ENCODE measurements around the gene VAV2.
A peak's percentile ranks its signal among the peaks of the same experiment; 100 is the strongest.
"Not testable (repeated sequence)": the region's sequence is repeated elsewhere in the genome, so short reads cannot be mapped to it uniquely, and the experiment has no call there.

Gene VAV2

GRCh38 chr9:133927041-133927440, 65.1 kb downstream of the VAV2 start:
- DNase-seq (ENCODE audit: extremely low spot score, insufficient read length, low read depth) (no peak), FAIRE-seq (peak; percentile 85)

- no peak for DNase-seq (ENCODE audit: extremely low spot score, insufficient read length, low read depth)
- no peak for FAIRE-seq
Measured at GRCh38 chr9:133926165-133926856, 65.8 kb downstream of the VAV2 start.

- FAIRE-seq (no peak), DNase-seq (ENCODE audit: extremely low spot score, insufficient read length, low read depth) (no peak)
Measured at GRCh38 chr9:133924453-133924852, 67.7 kb downstream of the VAV2 start.

- not testable (repeated sequence) for FAIRE-seq; DNase-seq (ENCODE audit: extremely low spot score, insufficient read length, low read depth)
Measured at GRCh38 chr9:133923608-133924007, 68.5 kb downstream of the VAV2 start.

GRCh38 chr9:133921866-133922265, 70.3 kb downstream of the VAV2 start:
- FAIRE-seq: no peak
- DNase-seq (ENCODE audit: extremely low spot score, insufficient read length, low read depth): no peak

- DNase-seq (ENCODE audit: extremely low spot score, insufficient read length, low read depth): no peak
- no peak for FAIRE-seq
Measured at GRCh38 chr9:133920471-133920870, 71.7 kb downstream of the VAV2 start.

- DNase-seq (ENCODE audit: extremely low spot score, insufficient read length, low read depth): no peak
- FAIRE-seq: no peak
Measured at GRCh38 chr9:133919253-133920115, 72.6 kb downstream of the VAV2 start.

- no peak for FAIRE-seq
- DNase-seq (ENCODE audit: extremely low spot score, insufficient read length, low read depth): no peak
Measured at GRCh38 chr9:133918111-133918813, 73.9 kb downstream of the VAV2 start.

GRCh38 chr9:133917375-133917774, 74.7 kb downstream of the VAV2 start:
- FAIRE-seq (no peak), DNase-seq (ENCODE audit: extremely low spot score, insufficient read length, low read depth) (no peak)

- FAIRE-seq: no peak
- DNase-seq (ENCODE audit: extremely low spot score, insufficient read length, low read depth): no peak
Measured at GRCh38 chr9:133916159-133916541, 76.0 kb downstream of the VAV2 start.

- DNase-seq (ENCODE audit: extremely low spot score, insufficient read length, low read depth) (no peak), FAIRE-seq (no peak)
Measured at GRCh38 chr9:133915534-133916158, 76.5 kb downstream of the VAV2 start.

GRCh38 chr9:133914442-133915342, 77.4 kb downstream of the VAV2 start:
- no peak for FAIRE-seq

GRCh38 chr9:133913571-133914369, 78.4 kb downstream of the VAV2 start:
- FAIRE-seq (no peak), DNase-seq (ENCODE audit: extremely low spot score, insufficient read length, low read depth) (no peak)

More at GRCh38 chr9:133914442-133915342, 77.4 kb downstream of the VAV2 start:
- DNase-seq (ENCODE audit: extremely low spot score, insufficient read length, low read depth): no peak

GRCh38 chr9:133910855-133911514, 81.1 kb downstream of the VAV2 start:
- no peak for FAIRE-seq
- no peak for DNase-seq (ENCODE audit: extremely low spot score, insufficient read length, low read depth)

GRCh38 chr9:133906932-133907910, 84.9 kb downstream of the VAV2 start:
- DNase-seq (ENCODE audit: extremely low spot score, insufficient read length, low read depth) (no peak), FAIRE-seq (no peak)

- FAIRE-seq (no peak), DNase-seq (ENCODE audit: extremely low spot score, insufficient read length, low read depth) (no peak)
Measured at GRCh38 chr9:133906218-133906617, 85.9 kb downstream of the VAV2 start.

GRCh38 chr9:133905493-133905892, 86.6 kb downstream of the VAV2 start:
- DNase-seq (ENCODE audit: extremely low spot score, insufficient read length, low read depth) (no peak), FAIRE-seq (no peak)

Measured in GM18507 (cell line).